Left renal pelvis (tissue), 4 donors: Measurements from ENCODE around the gene BPIFB6. TPM values are rescaled to one million over a fixed set of nuclear protein-coding genes. Genes with fewer than 3 reads are reported as not detected.

ENCODE experiments used
- DNase-seq, 4 donors: peaks; one replicate each; pipeline ENCODE4 v3.0.0-alpha.2; 2013; ENCODE audit warnings: low read depth in 4 of 4, low spot score in 3 of 4
- polyA plus RNA-seq, 4 donors: library from polyadenylated mRNA; unstranded; fragments of 120-200 nt; gene quantifications; one replicate each; pipeline ENCODE4 v1.2.1, GENCODE V29; 2013; ENCODE audit not compliant: insufficient read length in 4 of 4

The BPIFB6 gene
- polyA plus RNA-seq, 4 donors: not detected

DNA sequence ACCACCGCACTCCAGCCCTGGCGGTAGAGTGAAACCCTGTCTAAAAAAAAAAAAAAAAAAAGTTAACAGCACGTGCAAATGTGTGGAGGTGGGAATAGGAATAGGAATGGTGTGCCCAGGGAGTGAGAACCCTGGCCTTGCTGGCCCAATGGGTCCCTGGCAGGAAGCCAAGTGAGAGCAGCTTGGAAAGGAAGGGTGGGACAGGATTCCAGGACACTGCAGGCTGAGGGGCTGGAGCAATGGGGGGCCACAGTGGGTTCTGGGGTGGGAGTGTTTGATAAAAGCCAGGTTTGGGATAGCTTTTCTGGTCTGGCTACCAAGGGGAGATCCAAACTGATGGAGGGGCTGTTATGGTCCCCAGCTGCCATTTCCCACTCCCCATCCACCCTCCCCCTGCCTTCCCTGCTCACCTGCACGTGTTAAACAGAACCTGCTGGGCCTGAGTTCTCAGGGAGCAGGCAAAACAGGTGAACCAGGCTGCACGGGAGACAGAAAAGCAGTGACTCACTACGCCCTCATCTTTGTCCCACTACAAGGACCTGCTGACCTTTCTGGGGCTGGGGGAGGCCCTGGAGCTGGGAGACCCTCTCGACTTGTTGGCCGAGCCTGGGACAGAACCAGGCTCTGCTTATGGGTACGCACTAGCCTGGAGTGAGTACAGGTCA lies 30.5 kb upstream of the BPIFB6 start:
- no peak for DNase-seq

GRCh38 chr20:33002087-33002808 lies 29.2 kb upstream of the BPIFB6 start:
- DNase-seq: no peak

- no peak for DNase-seq
These were observed 27.2 kb upstream of the BPIFB6 start, which contains the start of gene SUN5 for GRCh38 chr20:33004141-33004751. SUN5 (minus strand) TSS chr20:33004433; CDS start chr20:33004340, 93 bp downstream.

DNA sequence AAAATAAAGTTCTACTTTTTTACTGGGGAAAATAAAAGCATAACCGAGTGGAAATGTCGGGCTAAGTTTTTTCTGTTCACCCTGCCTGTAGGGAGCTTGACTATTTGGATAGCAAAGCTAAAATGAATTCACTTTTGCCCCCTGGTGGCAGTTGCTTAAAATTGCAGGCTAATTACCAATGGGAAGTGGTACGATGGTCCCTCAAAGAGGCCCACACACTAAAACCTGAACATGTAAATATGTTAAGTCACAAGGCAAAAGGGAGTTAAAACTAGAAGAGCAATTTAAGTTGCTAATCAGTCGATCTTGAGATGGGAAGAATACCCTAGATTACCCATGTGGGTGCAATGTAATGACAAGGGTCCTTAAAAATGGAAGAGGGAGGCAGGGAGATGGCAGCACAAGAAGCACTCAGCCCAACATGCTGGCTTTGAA lies 26.3 kb upstream of the BPIFB6 start:
- no peak for DNase-seq

DNA sequence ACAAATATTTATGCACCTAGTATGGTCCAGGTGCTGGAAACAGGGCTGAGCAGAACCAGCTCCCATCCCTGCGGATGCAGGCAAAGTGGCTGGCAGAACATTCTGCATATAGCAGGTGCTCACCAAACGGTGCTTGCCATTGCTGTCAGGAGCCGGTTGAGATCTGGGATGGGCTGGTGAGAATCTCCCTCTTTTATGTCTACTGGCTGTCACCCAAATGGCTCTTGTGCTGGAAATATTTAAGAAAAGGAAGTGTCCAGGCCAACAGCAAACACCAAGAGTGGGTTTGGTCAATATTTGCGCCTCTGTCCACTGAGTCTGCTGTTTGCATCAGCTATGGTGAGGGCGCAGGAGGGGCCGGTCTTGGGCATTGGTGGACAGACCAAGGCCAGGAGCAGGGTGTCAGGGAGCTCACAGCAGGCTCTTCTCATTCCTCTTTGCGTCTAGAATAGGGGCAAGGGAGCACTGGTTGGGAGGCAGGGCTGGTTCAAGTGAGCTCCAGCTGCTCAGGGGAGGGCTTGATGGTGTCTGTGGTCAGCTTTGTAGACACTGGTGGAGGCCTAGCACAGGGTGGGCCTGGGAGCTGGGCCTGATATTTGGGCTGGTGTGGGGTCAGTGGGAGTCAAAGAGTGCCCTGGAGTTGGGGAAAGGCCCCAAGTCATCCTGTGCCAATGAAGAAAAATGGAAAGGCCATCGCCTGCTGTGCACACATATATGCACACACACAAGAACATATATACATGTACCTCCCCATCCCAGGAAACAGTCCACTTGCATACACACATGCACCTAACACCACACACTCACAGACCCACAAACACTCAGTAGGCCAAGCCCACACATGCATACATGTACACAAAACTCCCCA lies 25.3 kb upstream of the BPIFB6 start:
- no peak for DNase-seq

GRCh38 chr20:33006776-33007375 lies 24.6 kb upstream of the BPIFB6 start:
- no peak for DNase-seq

GRCh38 chr20:33007376-33008335 lies 23.8 kb upstream of the BPIFB6 start, which contains the start of gene BPIFB2:
BPIFB2 (plus strand) TSS chr20:33007704; CDS start chr20:33008575, 871 bp downstream.
- no peak for DNase-seq

- DNase-seq: no peak
These were observed 22.9 kb upstream of the BPIFB6 start for GRCh38 chr20:33008336-33009213.

- DNase-seq: peak in 1 of 4 donors; percentile 25
These were observed 22.0 kb upstream of the BPIFB6 start for GRCh38 chr20:33009214-33010132.

- DNase-seq: no peak
These were observed 21.3 kb upstream of the BPIFB6 start for GRCh38 chr20:33010133-33010504.

DNA sequence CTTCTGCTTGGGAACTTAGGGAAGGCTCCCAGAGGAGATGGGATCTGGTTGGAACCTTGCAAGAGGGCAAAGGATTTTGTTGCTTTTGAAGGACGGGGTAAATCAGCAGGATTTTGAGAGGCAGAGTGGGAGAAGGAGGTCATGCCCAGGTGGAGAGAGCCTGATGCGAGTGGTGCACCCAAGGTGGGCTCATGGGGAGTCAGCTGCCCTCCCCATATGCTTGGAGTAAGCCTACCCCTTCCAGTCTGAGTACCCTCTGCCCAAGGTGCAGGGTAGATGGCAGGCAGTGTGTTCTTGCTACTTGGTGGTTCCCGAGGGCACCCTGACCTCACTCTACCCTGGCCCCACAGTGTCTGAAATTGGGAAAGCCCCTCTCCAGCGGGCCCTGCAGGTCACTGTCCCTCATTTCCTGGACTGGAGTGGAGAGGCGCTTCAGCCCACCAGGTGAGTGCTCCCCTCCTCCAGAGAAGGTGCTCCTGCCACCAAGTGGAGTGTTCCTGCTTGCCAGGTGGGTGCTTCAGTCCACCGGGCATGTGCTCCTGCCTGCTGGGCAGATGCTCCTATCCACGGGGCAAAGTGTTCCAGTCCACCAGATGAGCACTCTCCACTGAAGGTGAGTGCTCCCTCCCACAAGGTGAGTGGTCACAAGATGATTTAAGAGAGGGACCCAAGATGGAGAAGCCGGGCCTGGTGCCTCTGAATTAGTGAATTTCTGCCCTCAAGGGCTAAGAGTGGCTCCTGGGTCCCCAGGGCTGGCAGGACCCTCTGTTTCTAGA lies 20.6 kb upstream of the BPIFB6 start:
- DNase-seq: no peak

- DNase-seq: no peak
These were observed 18.9 kb upstream of the BPIFB6 start for GRCh38 chr20:33012327-33013189.

- no peak for DNase-seq
These were observed 17.6 kb upstream of the BPIFB6 start for GRCh38 chr20:33013701-33014326.

DNA sequence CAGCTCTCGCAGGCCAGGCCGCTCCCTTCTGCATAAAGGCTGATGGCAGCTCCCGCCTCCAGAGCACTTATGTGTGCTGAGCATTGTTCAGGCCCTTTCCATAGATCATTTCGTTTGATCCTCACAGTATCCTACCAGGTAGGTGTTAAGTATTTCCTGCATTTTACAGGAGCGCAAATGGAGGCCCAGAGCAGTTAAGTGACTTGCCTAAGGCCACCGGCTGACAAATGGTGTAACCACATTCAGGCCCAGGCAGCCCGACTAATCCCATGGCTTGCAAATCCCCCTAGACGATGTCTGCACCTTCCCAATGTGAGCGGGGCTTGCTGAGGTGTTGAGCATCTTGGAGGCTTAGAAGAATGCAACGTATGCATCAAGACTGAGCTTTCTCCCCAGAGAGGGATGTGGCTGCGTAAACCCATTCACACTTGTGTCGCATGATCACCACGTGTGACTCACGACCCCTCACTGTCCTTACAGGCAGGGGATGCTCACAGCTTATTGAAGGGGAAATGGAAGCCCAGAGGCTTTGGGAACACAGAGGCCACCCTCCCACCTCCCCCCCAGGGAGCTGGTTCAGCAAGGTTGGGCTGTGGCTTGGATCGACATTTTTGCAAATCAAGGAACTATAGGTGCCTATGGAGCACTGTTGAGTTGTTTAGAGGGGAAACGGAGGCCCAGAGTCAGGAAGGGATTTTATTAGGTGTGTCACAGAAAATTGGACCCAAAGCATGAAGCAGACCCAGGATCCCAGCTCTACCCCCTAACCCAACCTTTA lies 16.9 kb upstream of the BPIFB6 start:
- DNase-seq: no peak
